Suprapubic skin (tissue), 4 donors: ENCODE measurements around the gene ABCA4.

ENCODE experiments used
- EP300 ChIP-seq: sonication (generic); formaldehyde crosslinking; IDR thresholded peaks from one replicate; pipeline ENCODE4 v1.6.1; 2017; ENCODE audit warnings: antibody characterized with exemption
- POLR2A ChIP-seq, 2 donors: fragments of 450-650 bp; IDR thresholded peaks; one replicate each; pipeline ENCODE4 v1.6.1; 2017; ENCODE audit warnings: antibody characterized with exemption in 2 of 2, mild to moderate bottlenecking in 2 of 2, moderate library complexity in 2 of 2
- POLR2AphosphoS5 ChIP-seq, 3 donors: sonication (generic); formaldehyde crosslinking; IDR thresholded peaks; one replicate each; pipeline ENCODE4 v1.6.1; 2017; ENCODE audit warnings: antibody characterized with exemption in 3 of 3
- TF ChIP-seq, protein P1 (sequence below), 2 donors: fragments of 200-600 bp in 1 of 2; fragments of 450-650 bp in 1 of 2; sonication (generic) in 1 of 2; IDR thresholded peaks; one replicate each; pipeline ENCODE4 v1.5.1; 2016 to 2019; ENCODE audit warnings: antibody characterized with exemption in 2 of 2, mild to moderate bottlenecking in 1 of 2, moderate library complexity in 1 of 2

DNA sequence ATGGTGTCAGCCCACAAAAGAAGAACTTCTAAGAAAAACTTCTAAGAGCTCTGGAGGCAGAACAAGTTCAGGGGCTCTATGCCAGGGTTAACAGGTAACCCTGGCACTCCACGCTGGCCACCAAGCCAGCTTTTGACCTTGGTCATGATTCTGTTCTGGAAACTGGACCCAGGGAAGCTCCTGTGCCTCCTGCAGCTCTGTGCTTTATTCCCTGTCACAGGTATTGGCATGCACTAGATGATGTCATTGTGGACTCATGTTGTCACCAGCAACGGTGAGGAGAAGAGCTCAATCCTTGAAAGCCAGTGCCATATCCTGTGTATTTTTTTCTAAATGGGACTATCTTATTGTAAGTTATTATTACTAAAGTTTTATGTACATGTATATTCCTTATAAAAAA lies 155.1 kb downstream of the ABCA4 start:
- TF ChIP-seq, protein P1, sequence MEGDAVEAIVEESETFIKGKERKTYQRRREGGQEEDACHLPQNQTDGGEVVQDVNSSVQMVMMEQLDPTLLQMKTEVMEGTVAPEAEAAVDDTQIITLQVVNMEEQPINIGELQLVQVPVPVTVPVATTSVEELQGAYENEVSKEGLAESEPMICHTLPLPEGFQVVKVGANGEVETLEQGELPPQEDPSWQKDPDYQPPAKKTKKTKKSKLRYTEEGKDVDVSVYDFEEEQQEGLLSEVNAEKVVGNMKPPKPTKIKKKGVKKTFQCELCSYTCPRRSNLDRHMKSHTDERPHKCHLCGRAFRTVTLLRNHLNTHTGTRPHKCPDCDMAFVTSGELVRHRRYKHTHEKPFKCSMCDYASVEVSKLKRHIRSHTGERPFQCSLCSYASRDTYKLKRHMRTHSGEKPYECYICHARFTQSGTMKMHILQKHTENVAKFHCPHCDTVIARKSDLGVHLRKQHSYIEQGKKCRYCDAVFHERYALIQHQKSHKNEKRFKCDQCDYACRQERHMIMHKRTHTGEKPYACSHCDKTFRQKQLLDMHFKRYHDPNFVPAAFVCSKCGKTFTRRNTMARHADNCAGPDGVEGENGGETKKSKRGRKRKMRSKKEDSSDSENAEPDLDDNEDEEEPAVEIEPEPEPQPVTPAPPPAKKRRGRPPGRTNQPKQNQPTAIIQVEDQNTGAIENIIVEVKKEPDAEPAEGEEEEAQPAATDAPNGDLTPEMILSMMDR (IDR thresholded peaks at IDR 0.05): no peak
- no peak for TF ChIP-seq POLR2A (IDR thresholded peaks at IDR 0.05)
- TF ChIP-seq POLR2AphosphoS5 (IDR thresholded peaks at IDR 0.05): no peak
- no peak for TF ChIP-seq EP300
